IMR-90 (cell line): ENCODE results near the gene ANGPT4.

Source experiments
- BHLHE40 ChIP-seq: fragments of 150-350 bp; IDR thresholded peaks from 2 replicates; pipeline ENCODE4 v1.6.1; 2016; ENCODE audit warnings: mild to moderate bottlenecking, low read depth, low read length
- CEBPB ChIP-seq: IDR thresholded peaks from 2 replicates; pipeline ENCODE4 v1.6.1; 2012; ENCODE audit warnings: low read depth, low read length, improper control_type of control experiment
- MAFK ChIP-seq: IDR thresholded peaks from 2 replicates; pipeline ENCODE4 v1.6.1; 2012; ENCODE audit warnings: low read depth, low read length, improper control_type of control experiment
- POLR2A ChIP-seq: IDR thresholded peaks from 2 replicates; pipeline ENCODE4 v1.6.1; 2012; ENCODE audit warnings: mild to moderate bottlenecking, low read depth, low read length
- RAD21 ChIP-seq: IDR thresholded peaks from 2 replicates; pipeline ENCODE4 v1.6.1; 2012; ENCODE audit warnings: low read length, improper control_type of control experiment
- TF ChIP-seq, protein P1 (sequence below): fragments of 150-350 bp; IDR thresholded peaks from 2 replicates; pipeline ENCODE4 v1.6.1; 2016; ENCODE audit warnings: low read depth, mild to moderate bottlenecking, low read length, moderate library complexity, borderline replicate concordance
- TF ChIP-seq, protein P2 (sequence below): fragments of 150-350 bp; IDR thresholded peaks from 2 replicates; pipeline ENCODE4 v1.6.1; 2017; ENCODE audit warnings: mild to moderate bottlenecking, antibody characterized with exemption, low read length, low read depth
- TF ChIP-seq, protein P3 (sequence below): conservative IDR thresholded peaks from 2 replicates; pipeline ENCODE4 v1.5.1; 2012; ENCODE audit warnings: mild to moderate bottlenecking, low read depth, low read length, improper control_type of control experiment

DNA sequence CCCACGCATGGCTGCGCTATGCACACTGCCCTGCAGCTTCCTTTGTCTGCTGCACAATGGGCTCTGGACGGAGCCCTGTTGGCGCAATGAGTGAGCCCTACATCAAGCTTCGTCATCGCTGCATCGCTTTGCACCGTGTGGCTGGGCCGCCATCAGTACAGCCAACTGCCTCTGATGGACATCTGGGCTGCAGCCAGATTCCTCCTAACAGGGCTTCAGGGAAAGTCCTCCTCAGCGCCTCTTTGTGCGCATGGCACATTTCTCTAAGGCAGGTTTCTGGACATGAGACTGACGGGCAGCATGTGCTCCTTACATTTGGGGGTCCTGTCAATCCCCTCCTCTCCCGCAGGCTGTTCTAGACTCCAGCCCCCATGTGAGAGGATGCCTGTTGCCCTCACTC is 29.7 kb upstream of the ANGPT4 start:
- TF ChIP-seq, protein P1, sequence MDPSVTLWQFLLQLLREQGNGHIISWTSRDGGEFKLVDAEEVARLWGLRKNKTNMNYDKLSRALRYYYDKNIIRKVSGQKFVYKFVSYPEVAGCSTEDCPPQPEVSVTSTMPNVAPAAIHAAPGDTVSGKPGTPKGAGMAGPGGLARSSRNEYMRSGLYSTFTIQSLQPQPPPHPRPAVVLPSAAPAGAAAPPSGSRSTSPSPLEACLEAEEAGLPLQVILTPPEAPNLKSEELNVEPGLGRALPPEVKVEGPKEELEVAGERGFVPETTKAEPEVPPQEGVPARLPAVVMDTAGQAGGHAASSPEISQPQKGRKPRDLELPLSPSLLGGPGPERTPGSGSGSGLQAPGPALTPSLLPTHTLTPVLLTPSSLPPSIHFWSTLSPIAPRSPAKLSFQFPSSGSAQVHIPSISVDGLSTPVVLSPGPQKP = no peak
- TF ChIP-seq POLR2A (no peak), MAFK (no peak), CEBPB (no peak), RAD21 (no peak), BHLHE40 (no peak)
- TF ChIP-seq, protein P2, sequence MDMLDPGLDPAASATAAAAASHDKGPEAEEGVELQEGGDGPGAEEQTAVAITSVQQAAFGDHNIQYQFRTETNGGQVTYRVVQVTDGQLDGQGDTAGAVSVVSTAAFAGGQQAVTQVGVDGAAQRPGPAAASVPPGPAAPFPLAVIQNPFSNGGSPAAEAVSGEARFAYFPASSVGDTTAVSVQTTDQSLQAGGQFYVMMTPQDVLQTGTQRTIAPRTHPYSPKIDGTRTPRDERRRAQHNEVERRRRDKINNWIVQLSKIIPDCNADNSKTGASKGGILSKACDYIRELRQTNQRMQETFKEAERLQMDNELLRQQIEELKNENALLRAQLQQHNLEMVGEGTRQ = no peak
- TF ChIP-seq, protein P3, sequence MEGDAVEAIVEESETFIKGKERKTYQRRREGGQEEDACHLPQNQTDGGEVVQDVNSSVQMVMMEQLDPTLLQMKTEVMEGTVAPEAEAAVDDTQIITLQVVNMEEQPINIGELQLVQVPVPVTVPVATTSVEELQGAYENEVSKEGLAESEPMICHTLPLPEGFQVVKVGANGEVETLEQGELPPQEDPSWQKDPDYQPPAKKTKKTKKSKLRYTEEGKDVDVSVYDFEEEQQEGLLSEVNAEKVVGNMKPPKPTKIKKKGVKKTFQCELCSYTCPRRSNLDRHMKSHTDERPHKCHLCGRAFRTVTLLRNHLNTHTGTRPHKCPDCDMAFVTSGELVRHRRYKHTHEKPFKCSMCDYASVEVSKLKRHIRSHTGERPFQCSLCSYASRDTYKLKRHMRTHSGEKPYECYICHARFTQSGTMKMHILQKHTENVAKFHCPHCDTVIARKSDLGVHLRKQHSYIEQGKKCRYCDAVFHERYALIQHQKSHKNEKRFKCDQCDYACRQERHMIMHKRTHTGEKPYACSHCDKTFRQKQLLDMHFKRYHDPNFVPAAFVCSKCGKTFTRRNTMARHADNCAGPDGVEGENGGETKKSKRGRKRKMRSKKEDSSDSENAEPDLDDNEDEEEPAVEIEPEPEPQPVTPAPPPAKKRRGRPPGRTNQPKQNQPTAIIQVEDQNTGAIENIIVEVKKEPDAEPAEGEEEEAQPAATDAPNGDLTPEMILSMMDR = no peak
